HG02885 (cell line): ENCODE data around the gene MEF2A.
"Not testable (repeated sequence)": the region's sequence is repeated elsewhere in the genome, so short reads cannot be mapped to it uniquely, and the experiment has no call there.

Experiments
- ATAC-seq: cut with Tn5 transposase; IDR thresholded peaks from one replicate; pipeline ENCODE4 v1.9.1; 2021; ENCODE audit warnings: mild to moderate bottlenecking; ENCODE audit not compliant: unreplicated experiment, poor library complexity

MEF2A gene

DNA sequence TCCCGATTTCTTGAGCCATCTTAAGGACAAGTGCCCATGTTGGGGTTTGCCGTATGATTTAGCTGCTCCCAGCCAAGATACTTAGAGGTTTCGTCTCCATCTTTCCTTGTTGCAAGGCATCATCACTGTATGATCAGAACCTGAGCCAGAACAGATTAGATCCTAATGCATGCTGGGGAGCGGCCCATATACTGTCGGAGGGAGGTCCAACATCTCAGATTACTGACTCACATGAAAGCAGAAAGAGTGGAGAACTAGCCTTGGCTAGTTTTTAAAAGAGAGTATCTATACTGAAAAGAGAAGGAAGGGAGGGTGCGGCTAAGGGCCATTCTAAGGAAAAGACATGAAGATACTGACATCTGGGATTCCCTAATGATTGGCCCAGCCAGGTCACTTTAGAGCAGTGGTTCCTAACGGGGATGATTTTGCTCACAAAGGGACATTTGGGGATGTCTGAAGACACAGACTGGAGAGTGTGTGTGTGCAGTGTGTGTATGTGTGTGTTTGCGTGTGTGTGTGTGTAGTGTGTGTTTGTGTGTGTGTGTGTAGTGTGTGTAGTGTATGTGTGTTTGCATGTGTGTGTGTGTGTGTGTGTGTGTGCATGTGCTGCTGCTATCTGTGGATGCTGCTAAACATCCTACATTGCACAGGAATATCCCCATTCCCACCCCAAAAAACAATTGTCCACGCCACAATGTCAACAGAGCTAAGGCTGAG is 179.7 kb downstream of the MEF2A start:
- no peak for ATAC-seq

DNA sequence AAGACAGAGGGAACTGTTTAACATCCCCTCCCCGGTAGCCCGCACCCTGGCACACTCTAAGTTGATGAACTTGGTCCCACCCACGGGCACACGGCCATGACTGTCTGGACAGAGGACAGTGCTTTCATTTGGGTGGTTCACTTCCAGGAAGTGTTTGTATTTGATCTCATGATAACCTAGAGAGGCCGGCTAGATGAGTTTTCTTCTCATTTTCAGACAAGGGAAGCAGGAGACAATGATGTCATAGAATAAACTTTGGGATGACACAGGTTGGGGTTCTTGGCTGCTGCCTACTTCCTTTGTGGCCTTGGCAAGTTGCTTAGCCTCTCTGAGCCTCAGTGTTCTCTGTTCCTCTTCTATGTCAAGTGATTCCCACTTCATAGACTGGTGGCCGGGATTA is 183.6 kb downstream of the MEF2A start:
- ATAC-seq = no peak

DNA sequence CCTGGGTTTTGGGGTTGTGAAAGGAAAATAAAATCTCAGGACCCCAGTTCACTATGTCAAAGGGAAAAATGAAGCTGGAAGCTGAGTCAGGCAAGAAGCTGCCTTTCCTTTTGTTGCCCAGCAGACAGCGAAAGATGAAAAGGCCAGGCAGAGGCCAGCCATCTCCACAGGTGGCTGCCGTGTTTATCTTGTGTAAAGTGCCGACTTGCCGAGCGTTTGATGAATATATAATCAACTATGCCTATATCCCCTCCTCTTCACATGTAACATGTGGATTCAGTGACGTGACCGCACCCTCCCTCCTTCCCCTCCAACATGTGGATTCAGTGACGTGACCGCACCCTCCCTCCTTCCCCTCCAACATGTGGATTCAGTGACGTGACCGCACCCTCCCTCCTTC is 184.5 kb downstream of the MEF2A start:
- ATAC-seq = not testable (repeated sequence)

DNA sequence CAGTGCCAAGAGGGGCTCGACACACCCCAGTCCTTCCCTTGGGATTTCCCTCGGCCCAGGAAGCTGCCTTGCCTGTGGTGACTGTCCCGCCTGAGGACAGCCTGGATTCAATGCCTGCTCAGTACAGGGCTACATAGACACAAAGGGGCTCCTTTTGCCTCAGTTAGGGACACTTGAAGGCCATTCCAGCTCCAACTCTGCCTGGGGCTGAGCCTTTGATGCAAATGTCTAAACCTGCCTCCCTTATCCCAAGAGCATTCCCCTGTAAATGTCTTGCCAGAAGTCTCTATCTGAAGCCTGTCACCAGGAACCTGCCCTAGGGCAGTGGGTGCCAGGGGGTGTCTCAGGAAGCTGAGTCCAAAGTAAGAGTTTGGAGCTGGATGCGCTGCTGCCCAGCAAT is 186.8 kb downstream of the MEF2A start:
- no peak for ATAC-seq

DNA sequence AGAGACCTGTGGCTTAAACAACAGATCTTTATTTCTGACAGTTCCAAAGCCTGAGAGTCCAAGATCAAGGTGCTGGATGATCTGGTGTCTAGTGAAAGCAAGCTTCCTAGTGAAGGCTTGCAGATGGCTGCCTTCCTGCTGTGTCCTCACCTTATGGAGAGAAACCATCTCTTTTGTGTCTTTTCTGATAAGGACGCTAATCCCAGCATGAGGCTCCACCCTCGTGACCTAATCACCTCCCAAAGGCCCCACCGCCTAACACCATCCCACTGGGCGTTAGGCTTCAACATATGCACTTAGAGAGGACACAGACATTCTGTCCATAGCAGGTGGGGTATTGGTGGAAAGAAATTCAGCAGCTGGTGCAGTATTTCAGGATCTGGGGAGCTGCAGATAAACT is 187.3 kb downstream of the MEF2A start:
- no peak for ATAC-seq

DNA sequence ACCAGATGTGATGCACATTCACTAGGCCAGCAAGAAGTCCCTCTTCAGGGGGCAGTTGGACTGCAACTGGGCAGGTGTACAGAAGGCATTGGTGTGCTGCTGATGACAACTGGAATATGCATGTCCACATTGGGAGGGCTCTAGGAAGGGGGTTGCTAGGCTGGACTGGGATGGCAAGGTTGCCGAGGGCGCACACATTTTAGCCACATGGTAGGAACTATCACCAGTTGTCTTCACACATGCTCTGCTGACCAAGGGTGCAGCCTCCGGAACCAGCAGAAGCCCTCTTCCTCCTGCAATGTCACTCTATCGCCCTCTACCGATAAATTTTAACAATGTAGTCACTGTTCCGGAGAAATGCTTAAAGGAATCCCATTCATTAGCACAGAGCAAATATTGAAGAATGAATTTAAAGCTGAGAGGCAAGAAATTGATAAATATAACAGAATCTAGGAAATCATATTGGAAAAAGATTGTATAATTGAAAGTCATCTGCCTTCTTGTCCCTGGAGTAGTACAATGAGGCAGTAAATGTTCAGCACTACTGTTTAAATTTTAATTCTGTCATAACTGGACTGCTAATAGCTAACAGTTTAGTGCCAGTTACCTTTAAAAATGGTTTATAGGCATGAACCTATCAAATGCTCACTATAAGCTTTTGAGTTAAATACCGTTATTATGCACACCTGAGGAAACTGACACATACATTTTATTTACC is 190.1 kb downstream of the MEF2A start:
- ATAC-seq = peak; percentile 95

DNA sequence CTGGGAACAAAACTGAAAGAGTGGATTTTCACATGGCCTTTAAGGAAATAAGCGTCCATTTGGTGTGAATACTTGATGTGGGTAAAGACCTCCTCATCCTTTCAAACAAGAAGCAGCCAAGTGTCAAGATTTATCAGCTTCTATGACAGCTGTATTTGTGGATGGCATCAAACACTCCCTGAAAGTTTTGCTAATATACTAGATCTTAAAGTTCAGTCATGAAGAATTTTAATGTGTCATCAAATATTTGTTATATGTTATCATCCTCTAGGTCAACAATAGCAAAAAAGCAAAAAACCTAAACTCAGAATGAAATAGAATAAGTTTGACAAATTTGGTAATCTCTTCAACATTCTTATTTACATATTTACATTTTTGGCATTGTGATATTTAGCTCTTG is 196.5 kb downstream of the MEF2A start:
- no peak for ATAC-seq

DNA sequence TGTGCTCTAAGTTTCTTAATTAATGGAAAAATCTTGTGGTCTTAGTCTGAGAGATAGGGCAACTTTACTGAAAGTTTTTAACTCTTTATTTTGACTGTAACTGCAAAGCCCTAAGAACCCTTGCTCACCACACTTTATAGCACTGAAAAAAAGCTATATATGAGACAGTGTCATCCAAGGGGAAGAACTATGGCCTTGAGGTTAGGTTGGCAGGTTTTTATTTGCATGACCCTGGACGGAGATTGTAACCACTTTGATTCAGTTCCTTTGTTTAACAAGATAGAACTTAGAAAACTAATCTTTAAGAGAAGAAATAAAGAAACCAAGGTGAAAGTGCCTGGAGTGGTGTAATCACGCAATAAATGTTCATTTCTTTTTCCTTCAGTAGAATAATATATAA is 198.0 kb downstream of the MEF2A start:
- ATAC-seq = no peak

DNA sequence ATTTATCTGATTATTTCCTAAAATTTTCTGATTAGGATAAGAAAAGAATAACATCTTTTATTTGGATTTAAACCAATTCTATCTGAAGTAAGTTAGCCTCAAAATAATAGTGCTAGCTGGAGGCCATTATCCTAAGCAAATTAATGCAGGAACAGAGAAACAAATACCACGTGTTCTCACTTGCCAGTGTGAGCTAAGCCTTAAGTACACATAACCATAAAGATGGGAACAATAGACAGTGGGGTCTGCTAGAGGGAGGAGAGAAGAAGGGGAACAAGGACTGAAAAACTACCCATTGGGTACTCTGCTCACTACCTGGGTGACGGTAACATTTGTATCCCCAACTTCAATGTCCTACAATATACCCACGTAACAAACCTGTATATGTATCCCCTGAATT is 198.7 kb downstream of the MEF2A start:
- no peak for ATAC-seq
